Uterus (tissue), 4 donors: ENCODE results near the gene SLC44A5. TPM values are rescaled to one million over a fixed set of nuclear protein-coding genes. Genes with fewer than 3 reads are reported as not detected.
"Not testable (repeated sequence)": the region's sequence is repeated elsewhere in the genome, so short reads cannot be mapped to it uniquely, and the experiment has no call there.

Experiments
- DNase-seq, 2 donors: peaks; one replicate each; pipeline ENCODE4 v3.0.0-alpha.2; 2019 to 2020
- H3K27ac ChIP-seq, 2 donors: fragments of 200-600 bp; sonication (generic); 1 replicate in 1 of 2; 2 replicates in 1 of 2; pipeline ENCODE4 v1.5.1; 2016 to 2018
- H3K27me3 ChIP-seq, 2 donors: fragments of 200-600 bp; sonication (generic); one replicate each; pipeline ENCODE4 v1.5.1; 2018 to 2019; ENCODE audit warnings: control low read depth in 1 of 2
- H3K36me3 ChIP-seq, 2 donors: fragments of 200-600 bp; sonication (generic); one replicate each; pipeline ENCODE4 v1.5.1; 2019; ENCODE audit warnings: control low read depth in 1 of 2
- H3K4me1 ChIP-seq, 2 donors: fragments of 200-600 bp; sonication (generic); one replicate each; pipeline ENCODE4 v1.5.1; 2018 to 2019; ENCODE audit warnings: control low read depth in 1 of 2
- H3K4me3 ChIP-seq, 2 donors: fragments of 200-600 bp; sonication (generic); 1 replicate in 1 of 2; 2 replicates in 1 of 2; pipeline ENCODE4 v1.5.1; 2018 to 2019; ENCODE audit warnings: mild to moderate bottlenecking in 1 of 2
- H3K9me3 ChIP-seq, 2 donors: fragments of 200-600 bp; sonication (generic); one replicate each; pipeline ENCODE4 v1.5.1; 2019; ENCODE audit warnings: control low read depth in 1 of 2
- CTCF ChIP-seq, 4 experiments: fragments of 200-600 bp in 2 of 4; fragments of 450-650 bp in 2 of 4; sonication (generic) in 2 of 4; IDR thresholded peaks; one replicate each; pipeline ENCODE4 v1.5.1; 2016 to 2019; ENCODE audit warnings: antibody characterized with exemption in 4 of 4, mild to moderate bottlenecking in 2 of 4, moderate library complexity in 1 of 4
- POLR2A ChIP-seq, 2 donors: fragments of 450-650 bp; IDR thresholded peaks; one replicate each; pipeline ENCODE4 v1.6.1; 2016; ENCODE audit warnings: antibody characterized with exemption in 2 of 2, mild to moderate bottlenecking in 1 of 2, moderate library complexity in 1 of 2
- intact Hi-C: fragments of 100-400 bp; cut with DNase I; formaldehyde crosslinking; loops from one replicate; pipeline ENCODE4 v1.15.1; 2023; ENCODE audit warnings: low total_unique reads
- total RNA-seq, 4 donors: library from RNA; depleted of rRNA in 3 of 4; stranded (reverse); fragments of >200 nt in 3 of 4; gene quantifications; one replicate each; pipeline versions ENCODE4 v1.1.0 to v1.2.4, GENCODE V29; 2014 to 2023
- donor health status: DM: yes; HTN: yes; CAD: no.

SLC44A5 gene
- total RNA-seq, 4 donors from 2014 or later: 1.6 to 5.5 (median 5.4) TPM; not detected in 1

- H3K4me1 ChIP-seq: no peaks in the 10 kb centered on the region
- no peaks in the 10 kb centered on the region for H3K27me3 ChIP-seq
- H3K36me3 ChIP-seq: no peaks in the 10 kb centered on the region
- no peak overlapping the region for H3K27ac ChIP-seq
- DNase-seq: no peak
- intact Hi-C loops: no loop called here
- H3K9me3 ChIP-seq: no peaks in the 10 kb centered on the region
- no peak overlapping the region for H3K4me3 ChIP-seq
- TF ChIP-seq POLR2A (IDR thresholded peaks at IDR 0.05) (no peak), CTCF (IDR thresholded peaks at IDR 0.05) (no peak)
Observed at GRCh38 chr1:75412616-75413015, 198.3 kb downstream of the SLC44A5 start.

- not testable (repeated sequence) for H3K4me3 ChIP-seq, H3K9me3 ChIP-seq
Observed at GRCh38 chr1:75404681-75405080, 206.2 kb downstream of the SLC44A5 start.

GRCh38 chr1:75403147-75403646 is 207.7 kb downstream of the SLC44A5 start:
- DNase-seq, H3K9me3 ChIP-seq, H3K4me1 ChIP-seq, H3K27me3 ChIP-seq, H3K36me3 ChIP-seq, H3K4me3 ChIP-seq, intact Hi-C loops, H3K27ac ChIP-seq: not testable (repeated sequence)

More at GRCh38 chr1:75404681-75405080, 206.2 kb downstream of the SLC44A5 start:
- intact Hi-C loops, DNase-seq, H3K4me1 ChIP-seq, H3K27ac ChIP-seq, H3K36me3 ChIP-seq, H3K27me3 ChIP-seq: not testable (repeated sequence)

- TF ChIP-seq CTCF (IDR thresholded peaks at IDR 0.05): no peak
- TF ChIP-seq POLR2A (IDR thresholded peaks at IDR 0.05): no peak
- intact Hi-C loops: no loop called here
- Histone ChIP-seq H3K4me1 (no peaks in the 10 kb centered on the region), H3K27ac (no peak overlapping the region), H3K9me3 (no peaks in the 10 kb centered on the region), H3K36me3 (no peaks in the 10 kb centered on the region), H3K4me3 (no peak overlapping the region), H3K27me3 (no peaks in the 10 kb centered on the region)
- DNase-seq: no peak
Observed at GRCh38 chr1:75400716-75401115, 210.2 kb downstream of the SLC44A5 start.

GRCh38 chr1:75396745-75397144 is 214.2 kb downstream of the SLC44A5 start:
- no peak for DNase-seq
- intact Hi-C loops: no loop called here
- TF ChIP-seq CTCF (IDR thresholded peaks at IDR 0.05) (no peak), POLR2A (IDR thresholded peaks at IDR 0.05) (no peak)
- Histone ChIP-seq H3K27ac (no peak overlapping the region), H3K9me3 (no peaks in the 10 kb centered on the region), H3K36me3 (no peaks in the 10 kb centered on the region), H3K4me3 (no peak overlapping the region), H3K4me1 (no peaks in the 10 kb centered on the region), H3K27me3 (no peaks in the 10 kb centered on the region)

- DNase-seq: no peak
- Histone ChIP-seq H3K9me3 (no peaks in the 10 kb centered on the region), H3K27me3 (no peaks in the 10 kb centered on the region), H3K4me3 (no peak overlapping the region), H3K27ac (no peak overlapping the region), H3K36me3 (no peaks in the 10 kb centered on the region), H3K4me1 (no peaks in the 10 kb centered on the region)
- intact Hi-C loops: no loop called here
- no peak for TF ChIP-seq CTCF (IDR thresholded peaks at IDR 0.05)
- no peak for TF ChIP-seq POLR2A (IDR thresholded peaks at IDR 0.05)
Observed at GRCh38 chr1:75396260-75396659, 214.7 kb downstream of the SLC44A5 start.
